Mucosa of stomach (tissue), 1 donor: Measurements from ENCODE around the gene ANGPTL7.

Experiments used
- H3K27me3 ChIP-seq: one replicate; pipeline ENCODE4 v1.7.0; 2013; ENCODE audit warnings: mild to moderate bottlenecking, low read length; ENCODE audit not compliant: control insufficient read depth, insufficient read depth
- H3K36me3 ChIP-seq: one replicate; pipeline ENCODE4 v1.7.0; 2013; ENCODE audit warnings: low read length; ENCODE audit not compliant: control insufficient read depth, insufficient read depth
- H3K4me1 ChIP-seq: one replicate; pipeline ENCODE4 v1.7.0; 2013; ENCODE audit warnings: mild to moderate bottlenecking, low read length; ENCODE audit not compliant: control insufficient read depth, insufficient read depth
- H3K4me3 ChIP-seq: one replicate; pipeline ENCODE4 v1.7.0; 2013; ENCODE audit warnings: low read length
- H3K9ac ChIP-seq: one replicate; pipeline ENCODE4 v1.7.0; 2013; ENCODE audit warnings: mild to moderate bottlenecking, low read length, moderate library complexity
- H3K9me3 ChIP-seq: one replicate; pipeline ENCODE4 v1.7.0; 2013; ENCODE audit warnings: mild to moderate bottlenecking, low read length, moderate library complexity; ENCODE audit not compliant: control insufficient read depth
- donor health status: Pancreatic carcinoma.

ANGPTL7 gene

DNA sequence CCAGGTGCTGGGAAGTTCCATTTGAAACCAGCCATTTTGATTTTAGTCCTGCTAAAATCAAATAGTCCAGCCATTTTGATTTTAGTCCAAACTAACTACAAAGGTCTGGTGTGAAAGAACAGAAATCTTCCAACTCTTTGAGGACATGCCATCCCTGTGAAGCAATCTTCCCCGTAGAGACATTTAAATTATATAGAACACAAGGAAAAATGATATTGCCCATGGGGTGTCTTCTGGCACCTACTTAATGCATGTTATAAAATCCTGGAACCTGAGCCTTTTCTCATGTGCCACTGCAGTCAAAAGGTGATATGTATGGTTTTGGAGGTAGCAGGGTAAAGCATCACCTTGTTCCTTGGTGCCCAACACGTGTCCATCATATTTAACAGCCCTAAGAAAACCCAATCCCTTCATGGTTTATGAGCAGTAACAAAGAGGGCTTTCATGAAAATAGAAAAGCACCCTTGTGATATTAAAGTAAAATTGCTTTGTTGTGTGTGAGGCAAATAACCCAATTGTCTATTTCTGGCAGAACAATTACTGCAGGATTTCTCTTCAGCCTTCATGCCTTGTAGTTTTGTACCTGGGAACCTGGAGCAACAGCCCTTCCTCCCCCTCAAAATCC is 26.3 kb downstream of the ANGPTL7 start:
- no peaks in the 10 kb centered on the region for H3K36me3 ChIP-seq

DNA sequence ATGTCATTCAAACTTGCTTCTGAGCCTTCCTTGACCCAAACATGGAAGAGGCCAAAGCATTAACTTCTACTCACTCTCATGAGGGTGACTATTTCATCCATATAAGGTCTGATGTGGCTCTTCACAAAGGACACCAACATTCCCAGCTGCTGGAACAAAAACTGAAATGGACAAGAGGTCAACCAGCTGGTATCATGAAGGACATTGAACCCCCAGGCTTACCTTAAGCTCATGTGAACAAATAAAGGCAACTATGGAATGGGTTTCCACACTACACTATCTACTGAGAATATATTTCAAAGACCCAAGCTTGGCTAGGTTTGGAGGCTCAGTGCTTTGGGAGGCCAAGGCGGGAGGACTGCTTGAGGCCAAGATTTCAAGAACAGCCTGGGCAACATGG is 26.9 kb downstream of the ANGPTL7 start:
- H3K36me3 ChIP-seq, result no peaks in the 10 kb centered on the region
- H3K9me3 ChIP-seq, result no peaks in the 10 kb centered on the region
- no peak overlapping the region for H3K4me3 ChIP-seq
- H3K4me1 ChIP-seq, result no peaks in the 10 kb centered on the region
- H3K9ac ChIP-seq, result no peak overlapping the region
- H3K27me3 ChIP-seq, result no peaks in the 10 kb centered on the region

More for the DNA sequence above, 26.3 kb downstream of the ANGPTL7 start:
- H3K4me3 ChIP-seq, result no peak overlapping the region
- H3K9ac ChIP-seq, result no peak overlapping the region
- no peaks in the 10 kb centered on the region for H3K4me1 ChIP-seq
- no peaks in the 10 kb centered on the region for H3K9me3 ChIP-seq
- no peaks in the 10 kb centered on the region for H3K27me3 ChIP-seq

DNA sequence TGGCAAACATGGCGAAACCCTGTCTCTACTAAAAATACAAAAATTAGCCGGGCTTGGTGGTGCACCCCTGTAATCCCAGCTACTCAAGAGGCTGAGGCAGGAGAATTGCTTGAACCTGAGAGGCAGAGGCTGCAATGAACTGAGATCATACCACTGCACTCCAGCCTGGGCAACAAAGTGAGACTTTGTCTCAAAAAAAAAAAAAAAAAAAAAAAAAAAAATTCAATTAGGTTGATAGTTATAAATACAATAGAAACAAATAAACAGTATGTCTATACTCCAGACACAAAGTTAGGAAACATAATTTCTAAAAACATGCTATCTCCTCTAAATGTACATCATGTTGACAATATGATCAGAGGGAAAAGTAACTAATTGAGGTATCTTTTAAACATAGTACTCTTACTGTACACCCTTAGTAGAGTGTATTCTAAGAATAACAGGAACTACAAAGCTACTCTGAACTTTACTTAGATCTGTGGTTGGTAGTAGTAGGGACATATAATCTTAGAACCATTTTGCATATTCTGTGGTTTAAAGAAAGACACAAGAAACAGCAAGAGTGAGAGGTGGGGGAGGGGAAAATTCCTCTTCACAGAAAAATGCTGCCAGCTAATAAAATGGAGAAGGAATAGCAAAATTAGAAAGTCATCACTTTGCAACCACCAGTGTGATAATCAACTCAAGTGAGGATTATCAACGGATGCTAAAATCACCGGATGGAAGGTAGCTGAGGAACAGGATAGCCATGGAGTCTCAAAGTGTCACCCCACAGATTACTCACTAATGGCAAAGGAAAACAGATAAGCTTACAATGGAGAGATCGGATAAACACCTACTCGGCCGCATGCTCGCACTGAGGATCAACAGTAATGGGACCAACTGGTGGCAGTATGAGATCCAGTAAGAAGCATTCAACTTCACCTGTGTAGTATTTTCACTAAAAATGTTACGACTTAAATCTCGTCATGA is 38.2 kb downstream of the ANGPTL7 start:
- no peak overlapping the region for H3K9ac ChIP-seq
- H3K27me3 ChIP-seq, result no peaks in the 10 kb centered on the region
- no peaks in the 10 kb centered on the region for H3K4me1 ChIP-seq
- no peaks in the 10 kb centered on the region for H3K9me3 ChIP-seq
- peaks cover 10% of the 10 kb centered on the region for H3K36me3 ChIP-seq
- no peak overlapping the region for H3K4me3 ChIP-seq

DNA sequence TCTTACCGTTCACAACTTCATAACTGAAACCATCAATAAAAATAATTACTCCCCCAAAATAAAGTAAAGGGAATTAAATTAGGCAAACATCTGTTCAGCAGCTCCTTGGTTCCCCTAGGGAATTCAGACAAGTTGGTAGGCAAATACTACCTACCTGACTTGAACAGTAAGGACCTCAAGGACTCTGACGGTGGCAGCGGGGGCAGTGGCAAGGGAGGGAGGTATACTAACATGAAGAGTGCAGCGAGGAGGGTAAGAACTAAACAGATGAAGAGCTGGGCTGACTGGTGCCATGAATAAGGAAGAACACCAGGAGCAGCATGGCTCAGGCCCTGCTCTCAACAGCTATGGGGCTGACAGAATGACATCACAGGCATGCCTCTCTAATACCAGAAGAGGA is 40.0 kb downstream of the ANGPTL7 start:
- no peak overlapping the region for H3K4me3 ChIP-seq
- H3K27me3 ChIP-seq, result no peaks in the 10 kb centered on the region
- peaks cover 10% of the 10 kb centered on the region for H3K36me3 ChIP-seq
- no peaks in the 10 kb centered on the region for H3K4me1 ChIP-seq
- H3K9ac ChIP-seq, result no peak overlapping the region
- H3K9me3 ChIP-seq, result no peaks in the 10 kb centered on the region

DNA sequence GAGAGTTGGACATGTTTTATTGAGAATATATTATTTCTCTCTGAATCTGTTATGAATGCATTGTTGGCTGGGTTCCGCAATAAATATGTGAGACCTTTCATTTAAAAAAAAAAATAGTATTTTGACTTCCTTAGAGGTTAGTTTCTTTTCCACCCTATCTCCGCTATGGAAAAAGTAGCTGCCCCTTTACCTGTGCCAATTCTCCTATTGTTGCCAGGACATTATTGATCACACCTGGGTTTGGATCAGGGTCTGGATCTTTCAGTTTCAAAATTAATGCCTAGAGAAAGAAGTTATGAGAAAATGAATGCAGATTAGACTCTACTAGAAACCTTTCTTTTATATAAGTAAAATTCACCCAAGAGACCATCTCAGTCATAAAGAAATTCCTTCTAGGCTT is 44.1 kb downstream of the ANGPTL7 start:
- Histone ChIP-seq H3K4me3 (no peak overlapping the region), H3K9ac (no peak overlapping the region), H3K36me3 (peaks cover 24% of the 10 kb centered on the region), H3K9me3 (no peaks in the 10 kb centered on the region), H3K4me1 (no peaks in the 10 kb centered on the region), H3K27me3 (no peaks in the 10 kb centered on the region)

DNA sequence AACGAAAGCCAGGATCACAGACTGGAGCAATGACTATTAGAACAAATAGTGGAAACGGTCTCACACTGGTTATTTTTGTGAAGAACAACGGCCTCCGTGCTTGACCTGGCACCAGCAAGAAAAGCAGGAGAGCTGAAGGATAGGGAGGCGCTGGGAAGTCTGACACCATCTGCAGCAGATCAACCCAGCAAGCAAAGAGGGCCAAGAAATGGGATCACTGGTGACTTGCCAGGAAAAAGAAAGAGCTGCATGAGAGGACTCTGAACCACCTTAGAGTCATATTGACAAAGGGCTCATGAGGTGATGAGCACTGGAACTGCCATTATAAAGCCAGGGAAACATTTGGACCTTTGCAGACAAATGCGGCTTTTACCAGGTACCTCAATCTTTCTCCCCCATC is 48.2 kb downstream of the ANGPTL7 start:
- Histone ChIP-seq H3K9ac (no peak overlapping the region), H3K27me3 (no peaks in the 10 kb centered on the region), H3K4me3 (no peak overlapping the region), H3K9me3 (no peaks in the 10 kb centered on the region), H3K36me3 (peaks cover 26% of the 10 kb centered on the region), H3K4me1 (no peaks in the 10 kb centered on the region)

DNA sequence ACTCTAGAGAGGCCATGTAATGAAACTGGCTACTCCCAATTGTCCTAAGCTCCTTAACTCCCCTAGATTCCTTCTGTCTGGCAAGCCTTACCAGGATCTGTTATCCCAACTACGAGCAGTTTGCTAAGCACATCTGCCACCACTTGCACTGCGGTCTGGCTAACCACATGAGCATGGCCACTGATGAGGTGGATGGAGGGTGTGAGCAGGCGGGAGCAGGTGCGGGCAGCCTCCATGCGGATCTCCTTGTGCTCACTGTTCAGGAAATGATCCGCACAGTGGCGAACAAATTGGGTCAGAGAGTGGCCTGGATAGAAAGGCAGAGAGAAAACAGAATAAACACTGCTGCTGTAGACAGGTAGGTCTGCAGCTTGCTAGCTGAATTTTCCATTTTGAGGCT is 49.2 kb downstream of the ANGPTL7 start:
- Histone ChIP-seq H3K4me3 (no peak overlapping the region), H3K9me3 (no peaks in the 10 kb centered on the region), H3K9ac (no peak overlapping the region), H3K4me1 (no peaks in the 10 kb centered on the region), H3K27me3 (no peaks in the 10 kb centered on the region), H3K36me3 (peaks cover 26% of the 10 kb centered on the region)

DNA sequence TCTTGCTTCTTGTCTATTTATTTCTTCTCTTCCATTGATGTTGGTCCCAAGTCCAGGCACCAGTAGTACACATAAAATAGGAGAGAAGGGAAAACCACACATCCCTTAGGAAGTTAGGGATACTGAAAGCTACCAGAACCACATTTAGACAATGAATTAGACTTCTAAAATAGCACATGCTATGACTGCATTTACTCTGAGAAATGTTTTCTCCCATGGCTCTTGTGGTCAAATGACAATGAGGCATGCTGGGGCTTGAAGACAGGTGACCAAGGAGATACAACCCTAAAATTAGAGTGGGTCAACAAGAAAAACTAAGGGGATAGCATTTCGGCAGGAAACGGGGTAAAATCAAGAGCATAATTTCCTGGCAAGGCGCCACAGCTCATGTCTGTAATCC is 56.1 kb downstream of the ANGPTL7 start:
- H3K4me1 ChIP-seq, result no peaks in the 10 kb centered on the region
- no peaks in the 10 kb centered on the region for H3K9me3 ChIP-seq
- no peaks in the 10 kb centered on the region for H3K27me3 ChIP-seq
- H3K36me3 ChIP-seq, result peaks cover 14% of the 10 kb centered on the region
- no peak overlapping the region for H3K9ac ChIP-seq
- H3K4me3 ChIP-seq, result no peak overlapping the region
